Urothelium cell line (cell line): ENCODE data around the gene PPARA.
A peak's percentile ranks its signal among the peaks of the same experiment; 100 is the strongest.
"Not testable (repeated sequence)": the region's sequence is repeated elsewhere in the genome, so short reads cannot be mapped to it uniquely, and the experiment has no call there.

Source experiments
- DNase-seq: peaks from one replicate; pipeline ENCODE4 v3.0.0; 2011; ENCODE audit warnings: low spot score, mixed read lengths
- FAIRE-seq: peaks from 2 replicates; lab custom pipeline; 2011; peaks lifted over from hg19 to GRCh38; lab: Jason Lieb, UNC

Gene PPARA

DNA sequence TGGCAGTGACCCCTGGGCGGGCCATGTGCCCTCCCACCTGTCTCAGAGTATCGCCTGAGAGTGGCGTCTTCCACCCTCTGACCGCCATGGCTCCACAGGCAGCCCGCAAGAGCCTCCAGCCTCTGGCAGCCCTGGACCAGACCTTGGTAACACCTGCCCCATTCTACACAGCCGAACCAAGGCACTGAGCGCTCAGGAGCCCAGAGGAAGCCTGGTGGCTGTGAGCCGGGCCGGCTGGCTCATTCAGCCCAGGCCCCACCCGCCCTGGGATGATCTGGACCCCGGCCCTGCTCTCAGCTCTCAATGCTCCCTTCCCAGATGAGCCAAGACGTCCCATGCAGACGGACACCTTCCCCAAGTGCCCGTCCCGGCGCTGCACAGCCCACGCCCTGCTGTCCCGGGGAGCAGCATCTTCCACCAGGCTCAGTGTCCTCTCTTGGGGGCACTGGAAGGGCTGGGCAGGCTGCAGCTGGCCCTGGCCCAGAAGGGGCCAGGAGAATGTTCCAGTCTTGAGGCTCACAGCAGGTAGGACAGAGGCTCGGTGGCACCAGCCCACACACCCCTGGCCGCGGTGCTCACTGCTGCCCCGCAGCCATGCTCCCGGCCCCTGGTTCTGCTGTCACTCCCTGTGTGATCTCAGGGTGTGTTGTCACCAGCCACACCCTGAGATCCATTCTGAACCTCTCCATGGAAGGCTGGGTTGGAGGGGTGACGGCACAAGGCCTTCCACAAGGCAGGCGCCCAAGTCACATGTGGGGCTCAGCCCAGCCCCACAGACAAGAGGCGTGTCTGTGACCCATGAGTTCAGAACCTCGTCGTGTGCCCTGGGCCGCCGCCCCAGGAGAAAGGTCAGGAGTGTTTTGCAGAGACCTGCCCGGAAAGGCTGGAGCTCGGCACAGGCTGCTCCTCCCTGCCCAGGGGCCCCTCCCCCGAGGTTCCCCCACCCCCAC lies 24.2 kb upstream of the PPARA start:
- FAIRE-seq, result no peak

DNA sequence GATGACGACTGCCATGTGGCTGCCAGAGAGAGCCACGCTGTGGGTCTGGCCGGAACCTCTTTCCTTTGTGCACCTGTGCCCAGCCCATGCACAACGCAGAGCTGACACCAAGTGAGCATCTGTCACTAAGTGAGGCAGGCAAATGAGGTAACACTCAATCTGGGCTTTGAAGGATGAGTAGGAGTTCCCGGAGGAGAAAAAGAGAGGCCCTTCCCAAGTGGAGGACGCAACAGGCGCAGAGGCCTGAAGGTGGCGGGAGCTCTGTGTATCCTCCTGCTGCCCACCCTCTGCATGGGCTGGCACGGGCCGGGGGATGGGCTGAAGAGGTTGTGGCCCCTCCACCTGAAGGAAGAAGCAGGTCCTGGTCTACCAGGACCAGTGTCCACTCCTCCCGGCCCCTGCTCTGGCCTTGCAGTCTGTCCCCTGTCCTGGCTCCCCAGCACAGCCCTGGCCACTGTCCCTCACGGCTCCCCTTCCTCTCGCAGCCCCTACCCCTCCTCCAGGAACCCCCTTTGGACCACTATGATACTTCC lies 23.4 kb upstream of the PPARA start:
- DNase-seq (no peak), FAIRE-seq (no peak)

More for the DNA sequence above, 24.2 kb upstream of the PPARA start:
- DNase-seq, result no peak

DNA sequence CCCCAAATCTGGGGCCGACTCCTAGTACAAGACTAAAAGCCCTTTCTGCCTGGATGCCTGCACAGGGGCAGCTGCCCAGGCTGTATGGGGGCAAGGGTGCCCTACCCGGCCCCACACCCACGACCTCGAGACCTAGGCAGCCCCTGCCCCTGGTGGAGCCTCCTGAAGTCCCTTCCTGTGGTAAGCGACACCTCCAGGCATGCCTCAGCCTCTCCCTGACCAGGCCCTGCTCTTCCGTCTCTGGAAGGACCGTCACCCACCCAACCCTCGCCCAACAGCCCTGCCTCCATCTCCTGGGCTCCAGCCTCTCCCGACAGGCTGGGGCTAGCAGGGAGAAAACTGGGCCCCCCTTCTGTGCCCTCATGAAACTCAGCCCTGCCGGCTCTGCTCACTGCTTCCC lies 22.8 kb upstream of the PPARA start:
- FAIRE-seq (no peak), DNase-seq (no peak)

DNA sequence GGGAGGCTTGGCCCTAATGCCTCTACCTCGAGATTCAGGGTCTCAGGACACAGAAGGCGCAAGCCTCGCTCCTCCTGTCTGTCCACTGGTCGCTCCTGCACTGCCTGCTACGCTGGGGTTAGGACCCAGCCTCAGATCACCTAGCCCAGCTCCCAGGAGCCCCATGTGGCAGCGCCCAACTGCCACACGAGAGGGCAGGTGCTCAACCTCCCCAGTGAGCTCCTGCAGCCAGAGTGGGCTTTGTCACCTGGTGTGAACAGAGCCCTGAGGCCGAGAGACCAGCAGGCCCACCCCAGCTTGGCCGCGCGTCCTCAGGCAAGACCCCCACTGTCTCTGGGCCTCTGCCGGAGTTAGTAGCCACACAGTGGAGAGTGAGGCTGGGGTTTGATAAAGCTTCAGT lies 21.7 kb upstream of the PPARA start:
- FAIRE-seq (no peak), DNase-seq (no peak)

DNA sequence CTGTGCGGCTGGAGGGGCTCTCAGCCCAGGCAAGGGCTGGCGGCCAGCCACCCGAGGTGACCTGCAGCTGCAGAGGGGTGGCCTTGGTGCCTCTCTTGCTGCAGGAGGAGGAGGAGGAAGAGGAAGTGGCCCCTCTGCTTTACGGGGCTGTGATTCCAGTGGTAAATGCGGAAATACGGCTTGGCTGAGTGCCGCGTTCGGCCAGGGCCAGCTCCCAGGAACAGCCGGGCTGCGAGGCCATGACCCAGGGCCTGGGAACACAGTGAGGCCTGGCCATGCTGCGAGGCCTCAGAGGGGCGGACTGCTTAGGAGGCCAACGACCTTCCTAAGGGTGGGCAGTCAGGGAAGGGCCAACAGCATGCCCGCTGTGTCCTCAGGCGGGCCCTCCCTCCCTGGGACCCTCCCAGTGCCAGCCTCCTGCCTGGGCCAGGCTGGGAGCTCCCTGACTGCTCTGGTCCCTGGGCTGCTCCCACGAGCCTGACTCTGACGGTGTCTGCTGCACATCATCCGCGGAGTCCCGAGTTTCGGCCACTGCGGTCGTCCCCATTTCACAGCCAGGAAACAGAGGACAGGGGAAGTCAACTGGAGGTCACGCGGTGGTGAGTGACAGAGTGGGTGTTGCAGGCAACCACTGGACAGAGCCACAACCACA lies 20.8 kb upstream of the PPARA start:
- no peak for DNase-seq
- no peak for FAIRE-seq

DNA sequence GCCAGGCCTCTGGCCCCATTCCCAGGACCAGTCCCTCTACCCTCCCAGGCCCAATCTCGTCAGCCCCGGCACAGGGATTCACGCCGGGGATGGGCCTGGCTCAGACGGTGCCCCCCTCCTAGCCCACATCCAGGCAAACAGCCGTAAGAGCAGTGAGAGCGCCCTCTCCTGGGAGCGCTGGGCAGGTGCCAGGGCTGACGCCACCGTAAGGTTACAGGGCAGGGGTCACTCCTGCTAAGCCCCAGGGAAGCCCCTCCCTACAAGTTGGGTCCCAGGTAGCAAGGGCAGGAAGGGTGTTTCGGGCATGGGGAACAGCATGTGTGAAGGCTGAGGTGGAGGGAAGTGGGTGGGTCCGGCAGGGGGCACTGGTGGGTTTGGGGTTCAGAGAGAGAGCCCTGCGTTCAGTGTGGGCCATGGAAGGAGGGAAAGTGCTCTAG lies 19.2 kb upstream of the PPARA start:
- DNase-seq, result no peak
- no peak for FAIRE-seq

DNA sequence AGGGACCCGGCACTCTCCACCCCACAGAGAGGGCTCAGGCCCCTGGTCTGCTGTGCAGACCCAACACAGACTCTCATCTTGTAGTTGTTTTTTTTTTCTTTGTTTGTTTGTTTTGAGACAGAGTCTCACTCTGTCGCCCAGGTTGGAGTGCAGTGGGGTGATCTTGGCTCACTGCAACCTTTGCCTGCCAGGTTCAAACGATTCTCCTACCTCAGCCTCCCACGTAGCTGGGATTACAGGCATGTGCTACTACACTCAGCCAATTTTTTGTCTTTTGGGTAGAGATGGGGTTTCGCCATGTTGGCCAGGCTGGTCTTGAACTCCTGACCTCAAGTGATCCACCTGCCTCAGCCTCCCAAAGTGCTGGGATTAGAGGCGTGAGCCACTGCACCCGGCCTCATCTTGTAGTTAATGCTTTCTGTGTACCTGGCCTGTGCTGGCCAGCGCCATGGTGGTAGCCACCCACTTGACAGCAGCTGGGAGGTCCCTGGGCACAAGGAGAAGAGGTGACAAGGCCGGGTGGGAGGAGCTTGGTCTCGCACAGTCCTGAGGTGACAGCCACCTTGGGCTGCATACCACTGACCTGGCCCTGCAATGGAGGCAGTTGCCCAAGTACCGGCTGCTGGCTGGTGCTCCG lies 18.0 kb upstream of the PPARA start:
- DNase-seq, FAIRE-seq: not testable (repeated sequence)

DNA sequence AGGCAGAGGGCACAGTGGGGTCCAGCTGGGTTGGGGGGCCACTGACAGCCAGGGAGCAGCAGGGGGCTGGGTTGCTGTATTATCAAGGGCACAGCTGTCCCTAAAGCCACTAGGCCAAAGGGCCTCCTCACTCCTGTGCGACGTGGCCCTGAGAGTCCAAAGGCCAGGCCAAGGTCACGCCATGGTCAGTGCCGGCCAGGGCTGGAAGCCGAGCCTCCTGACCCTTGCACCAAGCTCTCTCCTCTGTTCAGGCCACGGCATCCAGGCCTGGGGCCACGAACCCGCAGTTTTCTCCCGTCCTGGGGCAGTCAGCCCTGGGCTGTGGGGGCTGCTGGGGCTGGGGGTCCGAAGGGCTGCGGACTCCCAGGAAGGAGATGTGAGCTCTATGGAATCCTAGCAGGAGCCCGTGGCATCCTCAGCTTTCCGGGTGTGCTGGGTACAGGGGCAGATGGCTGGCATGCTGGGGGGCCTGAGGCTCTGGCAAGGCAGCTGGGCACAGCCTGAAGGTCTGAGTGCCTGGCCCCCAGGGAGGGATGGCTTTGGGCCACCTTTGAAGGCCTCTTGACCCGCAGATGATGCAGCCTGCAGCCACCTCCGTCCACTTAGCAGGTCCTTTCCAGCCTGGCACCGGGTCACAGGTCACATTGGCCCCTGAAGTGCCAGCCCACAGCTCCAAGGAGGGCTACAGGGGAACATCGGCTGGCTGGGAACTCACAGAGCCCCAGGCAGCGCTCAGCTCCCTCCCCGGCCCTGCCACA lies 17.3 kb upstream of the PPARA start:
- DNase-seq (no peak), FAIRE-seq (no peak)

DNA sequence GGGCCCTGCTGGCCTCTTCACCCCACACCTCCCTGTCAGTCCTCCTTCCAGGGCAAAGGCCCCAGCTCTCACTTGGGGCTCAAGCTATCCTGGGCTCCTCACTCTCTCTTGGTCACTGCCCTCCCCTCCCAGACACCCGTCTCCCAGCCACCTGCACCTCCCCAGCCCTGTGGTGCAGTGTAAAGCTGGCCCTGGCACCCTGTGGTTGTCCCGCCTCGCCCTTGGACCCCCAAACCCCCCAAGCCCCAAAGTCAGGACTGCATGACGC lies 16.8 kb upstream of the PPARA start:
- FAIRE-seq (no peak), DNase-seq (no peak)

DNA sequence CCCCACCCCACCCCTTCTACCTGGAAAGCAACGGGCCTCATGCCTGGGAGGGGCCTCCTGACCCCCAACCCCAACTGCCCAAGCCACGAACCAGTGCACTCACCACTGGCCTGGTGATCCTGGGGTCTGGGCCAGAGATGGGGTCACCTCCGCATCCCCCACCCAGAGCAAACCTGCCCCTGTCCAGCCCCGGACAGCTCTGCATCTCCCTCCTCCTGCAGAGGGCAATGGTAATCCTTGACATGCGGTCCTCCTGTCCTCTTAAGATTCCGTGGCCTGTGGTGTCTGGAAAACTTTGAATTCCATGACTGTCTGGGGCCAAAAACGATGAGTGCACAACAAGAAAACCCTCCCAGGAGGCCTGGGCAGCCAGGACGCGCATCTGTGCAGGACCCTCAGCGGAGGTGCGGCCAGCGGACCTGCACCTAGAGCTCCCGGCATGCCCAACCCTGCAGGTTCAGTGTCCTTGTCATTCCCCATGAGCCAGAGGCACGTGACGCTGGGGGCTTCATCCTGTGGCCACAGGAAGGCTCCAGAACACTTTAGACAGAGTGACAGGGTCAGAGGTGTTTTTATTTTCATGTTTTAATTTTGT lies 16.1 kb upstream of the PPARA start:
- FAIRE-seq (no peak), DNase-seq (no peak)

DNA sequence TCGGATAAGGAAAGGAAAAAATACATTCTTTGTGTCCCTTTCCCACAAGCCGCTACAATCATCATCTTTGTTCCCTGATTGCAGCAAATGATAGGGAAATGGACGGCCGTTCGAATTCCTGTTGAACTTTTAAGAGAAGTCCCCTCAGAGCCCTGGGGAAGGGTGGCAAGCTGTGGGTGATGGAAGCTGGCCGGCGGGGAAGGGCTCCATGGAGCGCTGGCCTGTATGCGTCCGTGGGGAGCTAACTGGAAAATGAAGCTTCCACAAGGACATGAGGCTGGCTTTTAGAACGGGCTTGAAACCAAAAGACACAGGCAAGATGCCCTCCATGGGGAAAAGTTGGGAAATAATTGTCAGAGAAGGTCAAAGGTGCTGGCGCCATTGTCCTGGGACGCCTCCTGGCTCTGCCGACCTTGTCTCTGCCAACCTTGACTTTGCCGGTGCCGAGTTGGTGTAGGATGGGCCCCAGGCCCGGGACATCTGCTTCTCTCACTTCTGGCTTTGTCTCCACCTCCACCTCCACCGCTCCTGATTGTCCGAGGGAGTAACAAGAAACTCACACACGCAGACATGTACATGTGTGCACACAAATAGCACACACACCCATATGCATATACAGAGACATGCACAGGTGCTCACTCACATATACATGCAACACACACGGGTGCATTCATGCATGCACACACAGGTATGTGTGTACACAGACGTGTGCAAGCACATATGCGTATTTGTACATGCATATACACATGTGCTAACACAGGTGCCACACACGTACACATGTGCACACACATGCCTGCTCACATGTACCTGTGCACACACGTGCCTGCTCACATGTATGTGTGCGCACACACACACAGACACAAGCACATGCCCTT lies 14.5 kb upstream of the PPARA start:
- FAIRE-seq, result peak; percentile 98
- no peak for DNase-seq

DNA sequence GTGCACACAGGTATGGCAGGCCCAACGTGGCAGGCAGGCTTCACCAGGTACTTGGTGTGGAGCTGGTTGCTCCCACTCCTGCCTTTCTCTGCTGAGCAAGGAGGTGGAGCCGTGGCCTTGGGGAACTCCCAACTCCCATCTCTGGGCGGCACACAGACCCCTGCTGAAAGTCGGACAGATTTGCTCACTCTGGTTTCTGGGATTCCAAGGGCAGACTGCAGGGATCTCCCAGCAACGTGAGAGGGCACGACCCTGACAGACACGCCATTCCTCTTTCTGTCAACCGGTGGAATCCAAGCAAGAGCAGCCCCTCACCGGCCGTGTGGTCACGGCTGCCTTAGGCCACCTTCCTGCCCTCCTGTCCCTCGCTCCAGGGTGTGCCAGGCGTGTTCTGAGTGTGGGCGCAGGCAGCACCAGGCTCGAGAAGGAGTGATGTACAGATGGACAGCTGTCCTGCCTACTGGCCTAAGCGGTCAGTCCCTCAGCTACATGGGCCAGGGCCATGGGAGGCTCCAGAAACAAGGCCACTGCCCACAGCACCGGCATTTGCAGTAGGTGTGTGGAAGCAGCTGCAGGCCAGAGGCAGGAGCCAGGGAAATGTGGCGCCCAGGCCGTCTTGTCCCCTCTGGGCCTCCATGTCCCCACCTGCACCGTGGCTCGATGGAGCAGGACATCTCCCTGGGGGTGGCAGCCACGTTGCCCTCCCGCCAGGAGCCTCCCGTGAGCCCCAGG lies 13.7 kb upstream of the PPARA start:
- FAIRE-seq, result peak; percentile 42
- DNase-seq, result no peak

DNA sequence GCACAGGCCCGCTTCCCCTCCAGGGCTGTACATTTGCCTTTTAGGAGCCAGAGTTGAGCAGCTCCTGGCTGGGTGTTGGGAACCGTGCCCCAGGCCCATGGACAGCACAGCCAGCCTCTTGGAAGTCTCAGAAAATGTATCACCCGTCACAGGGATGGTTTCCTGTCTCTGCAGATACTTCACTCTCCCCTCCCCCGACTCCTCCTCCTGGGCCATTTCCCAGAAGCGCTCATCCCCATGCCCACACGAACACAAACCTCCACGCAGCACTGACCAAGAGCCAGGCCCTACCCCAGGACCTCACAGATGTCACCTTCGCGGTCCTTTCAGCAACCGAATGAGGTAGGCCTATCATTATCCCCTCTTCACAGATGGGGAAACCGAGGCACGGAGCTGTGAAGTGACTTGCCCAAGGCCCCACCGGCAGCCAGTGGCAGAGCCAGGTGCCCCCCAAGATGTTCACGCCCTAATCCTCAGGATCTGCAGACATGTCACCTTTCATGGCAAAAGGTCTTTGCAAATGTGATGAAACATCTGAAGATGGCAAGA lies 13.0 kb upstream of the PPARA start:
- FAIRE-seq, result no peak
- no peak for DNase-seq

DNA sequence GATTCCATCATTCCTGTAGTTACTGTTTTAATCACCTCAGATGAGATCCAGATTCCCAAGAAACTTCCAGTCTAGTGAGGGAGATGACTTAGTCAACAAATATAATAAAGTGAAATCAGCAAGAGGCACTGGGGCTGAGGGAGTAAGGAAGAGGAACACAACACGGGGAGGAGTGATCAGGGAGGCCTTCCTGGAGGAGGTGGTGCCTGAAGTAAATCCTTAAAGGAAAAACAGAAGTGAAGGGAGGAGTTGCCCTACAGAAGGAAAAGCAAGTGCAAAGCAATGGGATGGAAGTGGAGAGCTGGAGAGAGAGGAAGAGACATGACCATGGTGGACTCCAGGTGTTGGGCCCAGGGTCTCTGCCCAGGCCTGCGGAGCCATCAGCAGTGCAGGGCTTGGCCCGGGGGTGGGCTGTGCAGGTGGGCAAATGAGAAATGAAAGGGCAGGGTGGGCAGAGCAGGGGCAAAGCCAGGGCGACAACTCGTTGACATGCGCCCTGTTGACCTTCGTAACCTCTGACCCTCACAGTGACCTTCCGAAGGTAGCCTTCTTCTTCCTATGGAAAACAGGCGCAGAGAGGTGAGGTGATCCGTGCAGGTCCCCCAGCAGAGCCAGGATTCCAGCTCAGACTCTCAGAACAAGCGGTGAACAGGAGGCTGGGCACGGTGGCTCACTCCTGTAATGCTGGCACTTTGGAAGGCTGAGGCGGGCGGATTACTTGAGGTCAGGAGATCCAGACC lies 12.1 kb upstream of the PPARA start:
- FAIRE-seq, result no peak
- no peak for DNase-seq

DNA sequence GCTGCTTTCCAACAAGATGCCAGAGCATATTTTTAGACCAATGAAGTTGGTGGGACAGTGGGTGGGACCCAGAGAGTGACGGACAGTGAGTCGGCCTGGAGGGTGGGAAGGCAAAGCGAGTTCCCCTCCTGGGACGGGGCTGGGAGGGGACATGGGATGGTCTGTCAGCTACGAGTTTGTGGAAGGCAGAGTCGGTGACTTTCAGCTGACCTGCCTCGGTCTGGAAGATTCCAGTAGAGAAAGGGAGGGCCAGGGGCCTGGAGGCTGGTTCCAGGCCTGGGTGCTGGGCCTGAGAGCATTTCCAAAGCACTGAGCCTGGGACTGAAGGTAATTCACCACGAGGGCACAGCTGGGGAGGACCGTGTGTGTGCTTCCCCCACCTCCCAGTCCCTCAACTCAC lies 10.9 kb upstream of the PPARA start:
- not testable (repeated sequence) for FAIRE-seq, DNase-seq

DNA sequence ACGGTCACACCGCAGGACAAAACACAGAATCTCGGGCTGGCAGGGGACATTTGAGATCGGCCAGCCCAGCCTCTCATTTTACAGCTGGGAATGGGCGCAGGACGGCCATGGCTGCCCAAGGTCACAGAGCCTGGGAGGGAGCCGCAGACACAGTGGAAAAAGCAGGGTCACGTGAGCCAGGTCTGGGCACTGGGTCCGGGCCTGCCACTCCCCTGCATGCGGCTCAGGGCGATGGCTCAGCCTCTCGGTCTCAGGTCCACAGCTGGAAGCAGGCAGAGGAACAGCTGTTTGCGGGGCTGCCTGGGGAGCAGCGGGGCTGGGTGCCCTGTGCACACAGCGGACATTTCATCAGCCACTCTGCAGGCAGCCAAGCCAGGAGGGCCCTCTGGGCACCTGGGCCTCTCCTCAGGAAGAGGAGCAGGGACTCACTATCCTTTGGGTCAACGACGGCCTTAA lies 10.4 kb upstream of the PPARA start:
- DNase-seq (no peak), FAIRE-seq (no peak)

DNA sequence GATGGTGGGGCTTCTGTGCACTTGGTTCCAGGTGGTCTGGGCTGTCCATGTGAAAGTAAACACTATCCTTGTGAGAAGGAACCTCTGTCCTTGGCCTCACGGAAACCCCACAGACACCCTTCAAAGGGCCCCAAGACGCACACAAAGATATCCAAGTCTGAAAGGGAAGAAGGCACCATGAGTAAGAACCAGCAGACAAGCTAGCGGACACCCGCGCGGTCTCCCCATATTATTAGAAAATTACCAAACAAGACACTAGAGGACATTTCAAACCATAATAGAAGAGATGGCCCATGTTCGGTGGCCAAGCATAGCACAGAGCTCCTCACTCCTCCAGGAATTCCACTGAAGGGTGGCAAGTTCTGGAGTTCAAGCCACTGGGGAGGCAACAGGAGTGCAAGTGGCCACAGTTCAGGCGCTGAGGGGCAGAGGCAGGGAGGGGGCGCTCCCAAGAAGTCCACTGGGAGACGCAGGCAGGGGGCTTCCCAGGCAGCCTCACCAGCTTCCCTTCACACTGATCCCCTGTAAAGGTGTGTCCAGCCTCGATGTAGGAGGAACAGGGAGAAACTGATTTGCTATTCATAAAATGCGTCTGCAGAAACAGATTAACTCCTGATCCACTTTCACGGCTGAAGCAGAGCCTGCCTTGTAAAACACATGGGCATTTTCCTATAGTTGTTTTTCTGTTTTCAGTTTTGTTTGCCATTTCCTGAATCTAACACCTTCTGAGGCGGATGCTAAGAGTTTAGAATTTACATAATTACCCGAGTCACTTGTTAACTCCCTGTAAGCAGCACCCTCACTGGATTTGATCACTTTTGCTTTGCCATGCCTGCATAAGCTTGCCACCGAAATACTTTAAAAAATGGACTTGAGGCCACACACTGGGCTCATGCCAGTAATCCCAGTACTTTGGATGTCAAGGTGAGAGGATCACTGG lies 9.1 kb upstream of the PPARA start:
- DNase-seq, result no peak
- FAIRE-seq, result no peak
